BJ (cell line): Measurements from ENCODE around the gene LILRA6. TPM values are rescaled to one million over a fixed set of nuclear protein-coding genes. Genes with fewer than 3 reads are reported as not detected.
"Not testable (repeated sequence)": the region's sequence is repeated elsewhere in the genome, so short reads cannot be mapped to it uniquely, and the experiment has no call there.

Source experiments
- CTCF ChIA-PET: fragments of 350-600 bp; formaldehyde crosslinking; extraction: SDS; loops from one replicate; lab custom pipeline; 2021; ENCODE audit warnings: antibody characterized with exemption, inconsistent platforms; lab: Yijun Ruan, JAX
- POLR2A ChIA-PET: fragments of 300-600 bp; sonication (Branson Sonifier 250); formaldehyde crosslinking; extraction: SDS; loops from one replicate; lab custom pipeline; 2021; ENCODE audit warnings: antibody characterized with exemption; lab: Charles Lee
- DNase-seq: peaks from one replicate; pipeline ENCODE4 v3.0.0-alpha.2; 2011; ENCODE audit warnings: low read depth
- H3K27me3 ChIP-seq: 2 replicates; pipeline ENCODE4 v1.6.0; 2011; ENCODE audit warnings: low read length; ENCODE audit not compliant: control insufficient read depth, insufficient read depth
- H3K36me3 ChIP-seq: 2 replicates; pipeline ENCODE4 v1.5.1; 2011; ENCODE audit warnings: low read length; ENCODE audit not compliant: control insufficient read depth, insufficient read depth
- H3K4me3 ChIP-seq: 2 replicates; pipeline ENCODE4 v1.5.1; 2011; ENCODE audit warnings: low read depth, mild to moderate bottlenecking, control low read depth, low read length
- polyA plus RNA-seq: library from polyadenylated mRNA; depleted of rRNA; stranded (reverse); fragments of >200 nt; gene quantifications from 2 replicates; pipeline ENCODE4 v1.2.3, GENCODE V29; 2011
- TF ChIP-seq, protein P1 (sequence below): IDR thresholded peaks from 2 replicates; pipeline ENCODE4 v1.5.1; 2011; ENCODE audit warnings: low read depth, mild to moderate bottlenecking, control low read depth, inconsistent platforms, low read length, moderate library complexity; ENCODE audit not compliant: insufficient read depth

The LILRA6 gene
- polyA plus RNA-seq, 1 experiment = not detected

DNA sequence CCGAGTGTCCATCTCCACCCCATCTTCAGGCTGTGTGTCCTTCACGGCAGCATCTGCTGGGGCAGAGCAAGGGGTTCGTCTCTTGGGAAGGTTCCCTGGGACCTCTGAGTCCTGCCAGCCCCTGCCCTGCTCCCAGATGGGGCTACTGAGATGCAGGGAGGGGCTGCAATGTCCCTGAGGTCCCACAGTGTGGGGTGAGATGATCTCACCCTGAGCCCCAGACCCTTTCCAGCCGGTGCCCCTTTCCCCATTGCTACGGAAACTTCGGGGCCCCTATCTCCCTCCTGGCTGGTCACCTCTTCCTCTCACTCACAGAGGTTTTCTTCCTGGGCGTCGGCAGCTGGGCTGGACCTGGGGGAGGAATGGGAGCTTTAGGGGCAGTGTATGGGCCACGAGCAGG is 33.4 kb upstream of the LILRA6 start:
- H3K36me3 ChIP-seq = no peaks in the 10 kb centered on the region
- H3K27me3 ChIP-seq = no peaks in the 10 kb centered on the region
- no peak for DNase-seq
- CTCF ChIA-PET = interaction anchor here (2.1 kb wide), 1 partner anchor 11 kb away, joined by 5 read pairs; no protein-coding TSS in a partner anchor
- TF ChIP-seq, protein P1, sequence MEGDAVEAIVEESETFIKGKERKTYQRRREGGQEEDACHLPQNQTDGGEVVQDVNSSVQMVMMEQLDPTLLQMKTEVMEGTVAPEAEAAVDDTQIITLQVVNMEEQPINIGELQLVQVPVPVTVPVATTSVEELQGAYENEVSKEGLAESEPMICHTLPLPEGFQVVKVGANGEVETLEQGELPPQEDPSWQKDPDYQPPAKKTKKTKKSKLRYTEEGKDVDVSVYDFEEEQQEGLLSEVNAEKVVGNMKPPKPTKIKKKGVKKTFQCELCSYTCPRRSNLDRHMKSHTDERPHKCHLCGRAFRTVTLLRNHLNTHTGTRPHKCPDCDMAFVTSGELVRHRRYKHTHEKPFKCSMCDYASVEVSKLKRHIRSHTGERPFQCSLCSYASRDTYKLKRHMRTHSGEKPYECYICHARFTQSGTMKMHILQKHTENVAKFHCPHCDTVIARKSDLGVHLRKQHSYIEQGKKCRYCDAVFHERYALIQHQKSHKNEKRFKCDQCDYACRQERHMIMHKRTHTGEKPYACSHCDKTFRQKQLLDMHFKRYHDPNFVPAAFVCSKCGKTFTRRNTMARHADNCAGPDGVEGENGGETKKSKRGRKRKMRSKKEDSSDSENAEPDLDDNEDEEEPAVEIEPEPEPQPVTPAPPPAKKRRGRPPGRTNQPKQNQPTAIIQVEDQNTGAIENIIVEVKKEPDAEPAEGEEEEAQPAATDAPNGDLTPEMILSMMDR = no peak
- POLR2A ChIA-PET = no interaction called here
- no peak overlapping the region for H3K4me3 ChIP-seq

DNA sequence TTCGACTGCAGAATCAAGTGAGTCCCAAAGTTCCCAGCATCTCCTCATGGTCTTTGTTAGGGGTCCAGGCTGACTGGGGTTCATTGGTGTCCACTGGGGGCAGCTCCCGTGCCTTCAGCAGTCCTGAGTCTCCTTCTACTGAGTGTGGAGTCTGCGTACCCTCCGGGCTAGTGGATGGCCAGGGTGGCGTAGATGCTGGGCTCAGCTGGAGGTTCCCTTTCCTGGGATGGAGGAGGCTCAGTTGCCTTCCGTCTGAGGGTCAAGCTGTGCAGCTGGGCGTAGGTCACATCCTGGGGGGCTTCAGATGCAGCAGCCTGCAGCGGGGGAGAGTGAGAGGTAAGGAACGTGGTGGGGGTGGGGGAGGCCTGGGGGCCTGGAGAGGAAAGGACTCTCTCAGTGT is 31.9 kb upstream of the LILRA6 start:
- H3K27me3 ChIP-seq, DNase-seq, POLR2A ChIA-PET, H3K36me3 ChIP-seq, H3K4me3 ChIP-seq: not testable (repeated sequence)
- CTCF ChIA-PET = interaction anchor here (2.1 kb wide), 1 partner anchor 10 kb away, joined by 5 read pairs; no protein-coding TSS in a partner anchor

GRCh38 chr19:54273821-54274220 is 31.2 kb upstream of the LILRA6 start:
- TF ChIP-seq, protein P1 = no peak
- DNase-seq = no peak
- H3K27me3 ChIP-seq = no peaks in the 10 kb centered on the region
- no peaks in the 10 kb centered on the region for H3K36me3 ChIP-seq
- no peak overlapping the region for H3K4me3 ChIP-seq
- ChIA-PET CTCF (interaction anchor here (2.1 kb wide), 1 partner anchor 9 kb away, joined by 5 read pairs; no protein-coding TSS in a partner anchor), POLR2A (no interaction called here)

DNA sequence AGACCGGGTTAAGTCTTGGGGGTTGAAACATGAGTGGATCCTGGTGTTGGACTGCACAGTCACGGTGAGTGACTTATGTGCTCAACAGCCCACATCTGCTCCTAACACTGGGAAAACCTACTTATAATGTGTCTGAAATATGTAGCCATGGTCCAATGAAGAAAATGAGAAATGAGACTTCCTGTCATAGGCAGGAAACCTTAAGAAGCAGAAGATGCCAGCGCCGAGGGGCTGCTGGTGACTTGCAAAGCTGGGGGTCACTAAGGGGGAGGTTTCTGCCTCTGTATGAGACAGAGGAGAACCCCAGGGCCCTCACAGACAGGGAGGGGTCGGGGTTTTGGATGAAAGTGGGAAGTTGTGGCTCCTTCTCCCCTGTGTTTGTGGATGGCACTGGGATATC is 29.6 kb upstream of the LILRA6 start:
- CTCF ChIA-PET, H3K4me3 ChIP-seq, DNase-seq, H3K27me3 ChIP-seq, POLR2A ChIA-PET, H3K36me3 ChIP-seq: not testable (repeated sequence)

GRCh38 chr19:54271587-54271986 is 29.0 kb upstream of the LILRA6 start:
- POLR2A ChIA-PET, DNase-seq, H3K36me3 ChIP-seq, H3K27me3 ChIP-seq, H3K4me3 ChIP-seq, CTCF ChIA-PET: not testable (repeated sequence)

GRCh38 chr19:54271106-54271505 is 28.5 kb upstream of the LILRA6 start:
- H3K4me3 ChIP-seq = no peak overlapping the region
- H3K36me3 ChIP-seq = no peaks in the 10 kb centered on the region
- no peak for DNase-seq
- POLR2A ChIA-PET = no interaction called here
- H3K27me3 ChIP-seq = no peaks in the 10 kb centered on the region
- CTCF ChIA-PET = no interaction called here
- TF ChIP-seq, protein P1 = no peak

DNA sequence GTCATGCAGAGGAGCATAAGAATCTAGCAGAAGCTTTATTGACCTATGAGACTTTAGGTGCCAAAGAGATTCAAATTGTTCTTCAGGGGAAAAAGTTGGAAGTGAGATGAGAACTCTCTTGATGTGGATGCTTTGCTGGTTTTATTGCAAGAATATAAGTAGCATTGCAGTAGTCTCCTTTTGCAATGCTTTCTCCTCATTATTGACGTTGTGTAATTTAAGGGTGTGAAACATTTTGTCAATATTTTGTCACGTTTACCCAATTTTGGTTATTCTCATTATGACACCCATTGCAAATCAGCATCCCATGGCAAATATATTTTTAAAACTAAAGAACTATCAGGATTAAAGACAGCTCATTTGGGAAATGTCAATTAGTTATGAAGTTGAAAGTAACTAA is 26.3 kb upstream of the LILRA6 start:
- TF ChIP-seq, protein P1 = no peak
- CTCF ChIA-PET = no interaction called here
- H3K27me3 ChIP-seq = no peaks in the 10 kb centered on the region
- POLR2A ChIA-PET = no interaction called here
- no peaks in the 10 kb centered on the region for H3K36me3 ChIP-seq
- DNase-seq = no peak
- no peak overlapping the region for H3K4me3 ChIP-seq
